Measurements from ENCODE around the gene ETV3L. TPM values are rescaled to one million over a fixed set of nuclear protein-coding genes. Genes with fewer than 3 reads are reported as not detected.

ETV3L gene
- total RNA-seq, 1 donor from 2014 or later: not detected

DNA sequence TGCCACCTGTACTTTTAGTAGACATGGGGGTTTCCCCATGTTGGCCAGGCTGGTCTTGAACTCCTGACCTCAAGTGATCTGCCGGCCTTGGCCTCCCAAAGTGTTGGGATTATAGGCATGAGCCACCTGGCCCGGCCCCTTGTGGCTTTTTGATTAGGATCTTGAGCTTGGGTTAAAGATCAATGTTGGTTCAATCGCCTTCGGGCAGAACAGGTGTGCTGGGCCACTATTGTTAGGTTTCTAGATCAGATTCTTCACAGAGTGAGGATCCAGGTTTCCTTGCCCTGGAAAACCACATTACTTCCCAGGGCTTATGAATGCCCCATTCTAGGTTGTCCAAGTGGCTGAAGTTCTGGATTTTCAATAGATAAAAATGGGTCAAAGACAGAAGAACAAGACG lies 32.5 kb upstream of the ETV3L start:
- DNase-seq (ENCODE audit: low spot score): no peak

DNA sequence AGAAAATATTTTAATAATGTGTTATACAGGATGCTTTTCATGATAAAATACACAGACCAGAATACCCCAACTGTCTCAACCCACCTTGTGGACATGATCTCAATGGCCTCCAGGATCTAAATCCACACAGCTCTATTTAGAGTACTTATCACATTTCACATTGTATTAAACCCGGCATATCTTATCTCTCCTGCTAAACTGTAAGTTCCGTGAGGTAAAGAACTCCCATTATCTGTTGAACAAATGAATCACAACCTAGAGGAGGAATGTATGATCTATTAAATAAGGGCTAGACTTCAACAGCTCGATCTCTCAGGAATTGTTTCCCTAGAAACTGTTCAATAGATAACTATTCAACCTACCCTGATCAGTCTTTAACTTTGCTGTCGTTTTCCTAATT lies 31.7 kb upstream of the ETV3L start:
- no peak for DNase-seq (ENCODE audit: low spot score)

GRCh38 chr1:157124855-157125254 lies 25.2 kb upstream of the ETV3L start:
- DNase-seq (ENCODE audit: low spot score): no peak

DNA sequence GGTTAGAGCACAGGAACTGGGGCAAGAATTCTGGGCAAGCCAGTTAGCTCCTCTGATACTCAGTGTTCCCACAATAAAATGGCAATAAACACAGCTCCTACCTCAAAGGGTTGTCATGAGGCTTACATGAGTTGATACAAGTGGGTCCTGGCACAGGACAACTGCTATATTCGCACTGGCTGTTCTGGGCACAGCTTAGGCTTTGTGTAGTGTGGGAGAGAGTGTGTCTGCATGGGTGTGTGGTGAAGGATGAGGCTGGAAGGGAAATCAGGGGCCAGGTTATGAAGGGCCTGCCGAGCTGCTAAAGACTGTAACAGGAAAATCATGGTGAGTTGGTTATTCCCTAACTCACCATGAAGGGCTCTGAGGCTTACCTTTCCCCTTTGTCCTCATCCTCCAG lies 19.8 kb upstream of the ETV3L start:
- DNase-seq (ENCODE audit: low spot score): no peak

DNA sequence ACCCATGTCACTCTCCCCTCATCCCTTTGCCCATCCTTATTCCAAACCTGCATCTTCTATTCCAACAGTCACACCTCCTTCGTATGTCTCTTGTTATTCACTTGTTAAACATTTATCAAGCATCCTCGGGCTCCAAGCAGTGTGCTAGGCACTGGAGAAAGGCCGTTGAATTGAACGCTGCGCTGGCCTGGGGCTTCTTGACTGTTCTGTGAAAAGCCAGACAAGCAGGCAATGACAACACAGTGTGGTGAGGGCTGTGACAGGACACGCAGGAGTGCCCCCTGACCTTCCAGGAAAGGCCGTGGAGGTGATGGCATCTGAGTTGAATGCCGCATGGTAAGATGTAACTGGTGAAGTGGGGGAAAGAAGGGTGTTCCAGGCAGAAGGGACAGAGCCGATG lies 19.4 kb upstream of the ETV3L start:
- DNase-seq (ENCODE audit: low spot score): no peak

GRCh38 chr1:157117527-157118057 lies 18.0 kb upstream of the ETV3L start:
- DNase-seq (ENCODE audit: low spot score): no peak

GRCh38 chr1:157116737-157117103 lies 17.1 kb upstream of the ETV3L start:
- DNase-seq (ENCODE audit: low spot score): no peak

DNA sequence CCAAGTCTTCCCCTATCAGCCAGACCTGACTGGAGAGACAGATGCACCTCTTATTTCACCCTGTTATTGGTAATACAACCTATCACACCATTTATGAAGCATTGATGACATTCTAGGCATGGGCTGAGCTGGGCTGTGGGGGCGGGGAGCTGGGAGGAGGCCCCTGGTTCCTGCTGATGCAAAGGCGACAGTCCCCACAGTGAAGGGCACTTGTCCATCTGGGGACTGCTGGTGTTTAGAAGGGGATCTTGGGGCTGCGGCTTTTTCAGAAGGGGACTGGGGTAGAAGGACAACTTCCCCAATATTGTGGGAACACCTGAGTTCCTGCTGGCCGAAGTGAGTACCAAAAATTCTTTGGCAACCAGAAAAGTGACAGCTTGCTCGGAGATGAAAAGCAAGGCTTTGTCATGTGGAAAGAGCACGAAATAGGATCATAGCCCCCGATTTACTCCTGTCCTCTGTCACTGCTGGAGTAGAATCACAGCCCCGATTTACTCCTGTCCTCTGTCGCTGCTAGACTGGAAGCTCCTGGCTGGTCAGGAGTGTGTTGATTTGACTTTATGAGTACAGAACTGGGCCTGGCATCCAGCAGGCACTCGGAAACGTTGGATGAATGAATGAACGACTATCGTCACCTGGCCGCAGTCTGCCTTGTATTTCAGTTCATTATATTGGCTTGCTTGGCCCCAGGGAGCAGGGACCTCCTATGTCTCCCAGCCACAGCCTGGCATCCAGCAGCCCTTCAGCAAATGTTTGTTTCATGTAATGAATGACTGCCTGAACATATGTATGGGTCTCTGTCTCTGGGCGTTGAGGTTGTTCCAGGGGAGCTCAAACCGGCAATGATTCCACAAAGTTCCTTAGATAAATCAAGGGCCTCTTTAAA lies 16.5 kb upstream of the ETV3L start:
- no peak for DNase-seq (ENCODE audit: low spot score)

GRCh38 chr1:157115429-157115838 lies 15.8 kb upstream of the ETV3L start:
- DNase-seq (ENCODE audit: low spot score): no peak

GRCh38 chr1:157114183-157115121 lies 14.8 kb upstream of the ETV3L start:
- no peak for DNase-seq (ENCODE audit: low spot score)

- DNase-seq (ENCODE audit: low spot score): no peak
These were observed 14.0 kb upstream of the ETV3L start for GRCh38 chr1:157113631-157114030.

- DNase-seq (ENCODE audit: low spot score): no peak
These were observed 13.5 kb upstream of the ETV3L start for GRCh38 chr1:157113106-157113505.

DNA sequence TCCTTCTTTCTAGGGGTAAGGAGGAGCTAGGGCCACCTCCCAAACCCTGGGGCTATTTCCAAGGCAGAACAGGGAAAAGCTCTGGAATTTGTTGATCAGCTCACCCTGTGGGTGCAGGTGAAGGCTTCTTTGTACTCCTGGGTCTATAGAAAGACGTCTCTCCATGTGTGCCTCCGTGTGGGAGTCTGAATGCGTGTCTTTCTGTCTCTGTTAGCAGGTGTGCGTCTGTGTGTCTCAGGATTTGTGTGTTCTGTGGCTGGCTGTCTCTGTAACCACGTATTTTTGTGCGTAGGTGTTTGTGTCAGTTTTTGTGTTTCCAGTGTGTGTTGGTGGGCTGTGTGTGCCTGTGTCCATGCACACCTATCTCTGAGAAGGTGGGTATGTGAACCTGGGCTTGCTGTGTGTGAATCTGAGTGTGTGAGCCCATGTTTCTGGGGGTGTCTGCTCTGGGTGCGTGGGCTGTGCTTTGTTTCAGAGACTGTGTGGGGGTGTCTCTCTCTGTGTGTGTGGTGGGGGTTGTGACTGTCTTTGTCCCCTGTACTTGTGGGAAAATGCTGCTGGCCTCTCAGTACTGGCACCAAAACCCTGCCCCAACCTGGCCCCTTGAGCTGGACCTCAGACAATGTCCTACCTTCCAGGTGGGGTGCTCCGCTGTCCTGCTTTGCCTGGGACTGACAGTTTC lies 12.7 kb upstream of the ETV3L start:
- no peak for DNase-seq (ENCODE audit: low spot score)

DNA sequence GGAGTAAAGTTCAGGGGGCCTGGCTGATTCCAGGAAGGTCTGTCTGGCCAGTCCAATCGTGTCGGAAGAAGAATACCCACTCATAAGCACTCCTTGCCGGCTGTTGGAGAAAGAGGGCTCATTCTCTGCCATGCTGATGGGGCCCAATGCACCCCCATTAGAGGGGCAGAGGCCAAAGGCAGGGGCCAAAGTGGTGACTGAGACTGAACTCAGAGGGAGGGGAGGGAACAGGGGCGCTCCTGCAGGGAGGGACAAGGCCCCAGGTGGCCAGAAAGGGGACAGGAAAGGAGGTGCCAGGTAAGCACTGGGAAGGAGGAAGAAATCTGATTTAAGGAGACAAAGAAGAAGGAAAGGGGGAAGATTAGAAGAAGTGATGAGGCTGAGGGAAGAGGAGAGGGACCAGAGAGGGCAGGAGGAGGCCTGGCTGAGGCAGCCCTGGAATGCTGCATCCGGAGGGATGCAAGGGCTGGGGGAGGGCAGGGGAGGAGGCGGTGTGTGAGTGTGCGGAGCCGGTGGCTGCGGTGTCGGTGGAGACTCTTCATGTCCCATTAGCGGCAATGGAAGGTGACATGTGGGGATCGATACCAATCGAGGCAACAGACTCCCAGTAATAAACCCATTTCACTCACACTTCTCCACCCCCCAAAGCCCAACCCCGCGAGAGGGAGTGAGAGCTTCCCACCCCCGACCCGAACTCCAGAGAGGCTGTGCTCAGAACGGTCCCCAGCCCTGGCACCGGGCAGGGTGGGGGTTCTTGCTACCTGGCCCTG lies 12.0 kb upstream of the ETV3L start:
- no peak for DNase-seq (ENCODE audit: low spot score)

- no peak for DNase-seq (ENCODE audit: low spot score)
These were observed 11.1 kb upstream of the ETV3L start for GRCh38 chr1:157110686-157111085.

GRCh38 chr1:157110003-157110402 lies 10.4 kb upstream of the ETV3L start:
- DNase-seq (ENCODE audit: low spot score): no peak

GRCh38 chr1:157108448-157108847 lies 8.8 kb upstream of the ETV3L start:
- DNase-seq (ENCODE audit: low spot score): no peak

GRCh38 chr1:157107702-157108101 lies 8.1 kb upstream of the ETV3L start:
- no peak for DNase-seq (ENCODE audit: low spot score)

DNA sequence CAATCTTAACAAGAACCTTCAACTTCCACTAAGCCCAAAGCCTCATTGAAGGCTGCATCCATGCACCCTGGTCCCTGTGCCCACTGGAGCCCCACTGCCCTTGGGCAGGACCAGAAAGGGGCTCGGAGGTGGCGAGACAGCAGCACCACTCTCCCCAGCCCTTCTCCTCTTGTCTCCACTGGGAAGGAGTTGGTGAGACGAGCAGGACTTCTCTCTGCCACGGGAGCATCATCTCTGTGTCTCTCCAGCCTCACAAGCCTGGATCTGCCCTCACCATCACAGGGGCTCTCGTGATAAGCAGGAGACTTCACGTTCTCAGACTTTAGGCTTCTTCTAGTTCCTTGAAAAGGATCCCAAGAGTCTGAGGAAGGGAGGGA lies 7.2 kb upstream of the ETV3L start:
- DNase-seq (ENCODE audit: low spot score): no peak

DNA sequence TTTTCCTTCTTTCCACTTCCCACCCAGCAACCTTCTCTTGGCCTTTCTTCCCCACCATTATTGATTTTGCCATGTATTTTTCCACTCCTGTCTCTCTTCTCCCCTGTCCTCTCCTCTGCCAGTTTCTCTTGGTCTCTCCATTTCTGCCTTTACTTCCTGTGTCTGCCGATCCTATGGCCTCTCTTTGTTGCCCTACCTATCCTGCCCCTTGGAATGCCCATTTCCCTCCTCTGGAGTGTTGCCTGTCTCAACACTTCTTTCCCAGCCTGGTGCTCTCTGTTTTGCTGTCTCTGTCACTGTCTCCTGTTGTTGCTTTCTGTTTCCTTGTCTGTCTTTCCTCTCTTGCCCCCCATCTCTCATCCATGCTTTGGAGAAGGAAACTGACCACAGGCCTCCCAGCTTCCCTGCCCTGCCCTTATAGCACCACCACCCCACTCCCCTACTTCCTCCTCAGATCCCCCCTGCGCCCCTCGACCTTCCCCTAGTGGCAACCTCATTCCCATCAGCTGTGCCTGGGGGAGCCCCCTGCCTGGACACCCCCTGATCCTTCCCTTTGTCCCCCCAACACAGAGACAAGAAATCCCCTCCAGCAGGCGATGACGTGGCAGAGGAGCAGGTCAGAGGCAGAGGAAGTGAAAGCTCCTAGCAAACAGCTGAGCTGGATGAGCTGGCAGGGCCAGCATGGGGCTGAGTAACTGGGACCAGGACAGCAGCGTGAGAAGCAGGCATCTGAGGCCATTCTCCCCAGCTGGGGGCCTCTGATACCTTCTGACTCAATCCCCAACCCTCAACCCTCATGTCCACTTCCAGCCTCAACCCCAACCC lies 6.6 kb upstream of the ETV3L start:
- no peak for DNase-seq (ENCODE audit: low spot score)

Measured in mucosa of gallbladder (tissue), 1 donor.